MCF 10A (cell line): ENCODE results near the gene SPATA3. TPM values are rescaled to one million over a fixed set of nuclear protein-coding genes. Genes with fewer than 3 reads are reported as not detected.

Experiments used
- BruUV-seq: library from RNA; stranded (reverse); fragments of 400-500 nt; replicated peaks from 2 replicates; lab custom pipeline; 2021; lab: Mats Ljungman, UMichigan
- CTCF ChIA-PET: fragments of 300-600 bp; sonication (Branson Sonifier 250); formaldehyde crosslinking; extraction: SDS; loops from one replicate; lab custom pipeline; 2021; ENCODE audit warnings: antibody characterized with exemption, inconsistent platforms; lab: Yijun Ruan, JAX
- POLR2A ChIA-PET: fragments of 300-600, 350-650 bp; sonication (Branson Sonifier 250); formaldehyde crosslinking; extraction: SDS; loops from one replicate; lab custom pipeline; 2020; ENCODE audit warnings: antibody characterized with exemption, inconsistent platforms; lab: Yijun Ruan, JAX
- DNase-seq: peaks from one replicate; pipeline ENCODE4 v3.0.0-alpha.2; 2018; ENCODE audit not compliant: unreplicated experiment
- H3K27ac Mint-ChIP-seq: one replicate; pipeline ENCODE4 v1.8.0; 2022; ENCODE audit warnings: mild to moderate bottlenecking, low read depth, mixed read lengths; ENCODE audit not compliant: unreplicated experiment
- H3K27me3 Mint-ChIP-seq: one replicate; pipeline ENCODE4 v1.8.0; 2022; ENCODE audit warnings: mixed read lengths; ENCODE audit not compliant: insufficient read depth, unreplicated experiment
- H3K36me3 Mint-ChIP-seq: one replicate; pipeline ENCODE4 v1.8.0; 2022; ENCODE audit warnings: mild to moderate bottlenecking, moderate library complexity, mixed read lengths; ENCODE audit not compliant: insufficient read depth, unreplicated experiment
- H3K4me1 Mint-ChIP-seq: one replicate; pipeline ENCODE4 v1.8.0; 2022; ENCODE audit warnings: mixed read lengths; ENCODE audit not compliant: insufficient read depth, unreplicated experiment
- H3K4me3 Mint-ChIP-seq: one replicate; pipeline ENCODE4 v1.8.0; 2022; ENCODE audit warnings: mild to moderate bottlenecking, moderate library complexity, mixed read lengths; ENCODE audit not compliant: unreplicated experiment
- H3K9me3 Mint-ChIP-seq: one replicate; pipeline ENCODE4 v1.8.0; 2022; ENCODE audit warnings: mixed read lengths; ENCODE audit not compliant: unreplicated experiment
- CTCF ChIP-seq: fragments of 200-600 bp; IDR thresholded peaks from one replicate; pipeline ENCODE4 v1.8.0; 2022; ENCODE audit warnings: antibody characterized with exemption, mild to moderate bottlenecking; ENCODE audit not compliant: unreplicated experiment
- intact Hi-C: fragments of 100-400 bp; cut with micrococcal nuclease; formaldehyde crosslinking; loops from 2 replicates; pipeline ENCODE4 v1.14.1; 2022
- total RNA-seq: library from RNA; stranded (reverse); gene quantifications from 2 replicates; pipeline ENCODE4 v1.2.3, GENCODE V29; 2022

Gene SPATA3
- total RNA-seq, 1 experiment from 2014 or later: not detected

GRCh38 chr2:230953845-230954244 is 42.1 kb upstream of the SPATA3 start:
- peaks cover 13% of the 10 kb centered on the region for H3K4me1 Mint-ChIP-seq
- no peaks in the 10 kb centered on the region for H3K36me3 Mint-ChIP-seq
- H3K27me3 Mint-ChIP-seq: no peaks in the 10 kb centered on the region
- no TSS peak for BruUV-seq
- no peak for TF ChIP-seq CTCF
- POLR2A ChIA-PET: interaction anchor here (0.6 to 0.8 kb wide), 2 partner anchors 61 to 100 kb away, joined by 3 to 4 read pairs; no protein-coding TSS in a partner anchor
- DNase-seq: no peak
- H3K27ac Mint-ChIP-seq: no peak overlapping the region
- no peak overlapping the region for H3K4me3 Mint-ChIP-seq
- peaks cover 7% of the 10 kb centered on the region for H3K9me3 Mint-ChIP-seq
- CTCF ChIA-PET: no interaction called here
- intact Hi-C loops: no loop called here

- Mint-ChIP-seq H3K36me3 (no peaks in the 10 kb centered on the region), H3K9me3 (peaks cover 7% of the 10 kb centered on the region), H3K27ac (no peak overlapping the region), H3K27me3 (no peaks in the 10 kb centered on the region), H3K4me3 (no peak overlapping the region), H3K4me1 (peaks cover 13% of the 10 kb centered on the region)
- ChIA-PET CTCF (no interaction called here), POLR2A (no interaction called here)
- no peak for DNase-seq
- BruUV-seq: no TSS peak
- TF ChIP-seq CTCF: no peak
- intact Hi-C loops: no loop called here
These were observed 41.2 kb upstream of the SPATA3 start for GRCh38 chr2:230954746-230955145.

GRCh38 chr2:230955163-230955737 is 40.7 kb upstream of the SPATA3 start:
- ChIA-PET POLR2A (no interaction called here), CTCF (no interaction called here)
- intact Hi-C loops: no loop called here
- Mint-ChIP-seq H3K36me3 (no peaks in the 10 kb centered on the region), H3K9me3 (peaks cover 7% of the 10 kb centered on the region), H3K4me3 (no peak overlapping the region), H3K27ac (no peak overlapping the region), H3K4me1 (peaks cover 13% of the 10 kb centered on the region), H3K27me3 (no peaks in the 10 kb centered on the region)
- BruUV-seq: no TSS peak
- no peak for TF ChIP-seq CTCF
- DNase-seq: no peak

DNA sequence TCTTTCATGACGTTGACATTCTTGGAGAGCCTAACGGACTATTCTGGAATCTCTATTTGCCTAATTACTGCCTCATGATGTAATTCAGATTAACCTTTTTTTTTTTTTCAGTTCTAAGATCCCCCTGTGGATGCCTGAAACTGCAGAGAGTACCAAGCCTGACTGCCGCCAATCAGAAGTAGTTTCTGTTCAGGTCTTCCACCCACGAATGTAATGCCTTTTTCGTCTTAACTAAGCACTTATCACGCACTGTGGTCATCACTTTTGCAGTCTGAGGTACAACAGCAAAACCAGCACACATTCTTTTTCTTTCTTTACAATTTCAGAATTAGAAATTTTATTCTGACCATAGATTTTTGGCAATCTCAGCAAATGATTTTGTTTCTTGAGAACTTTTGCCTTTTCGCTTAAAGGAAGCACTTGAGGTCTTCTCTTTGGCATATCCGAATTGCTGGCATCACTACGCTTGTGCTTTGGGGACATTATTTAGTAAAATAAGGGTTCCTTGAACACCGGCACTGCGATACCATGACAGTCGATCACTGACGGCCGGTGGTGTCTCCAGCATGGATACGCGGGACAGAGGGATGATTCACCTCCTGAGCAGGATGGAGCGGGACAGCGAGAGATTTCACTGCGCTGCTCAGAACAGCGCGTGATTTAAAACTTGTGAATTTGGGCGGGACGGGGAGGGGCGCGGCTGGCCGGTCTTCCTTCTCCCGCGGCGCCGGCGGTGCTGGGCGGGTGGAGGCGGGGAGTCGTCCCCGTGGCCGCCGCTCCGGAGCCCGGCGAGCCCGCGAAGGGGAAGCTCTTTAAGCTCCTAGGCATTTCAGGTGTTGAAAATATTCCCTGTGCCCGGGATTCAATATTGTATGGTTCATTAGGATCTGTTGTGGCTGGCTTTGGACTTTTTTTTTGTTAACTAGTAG is 38.8 kb upstream of the SPATA3 start:
- TF ChIP-seq CTCF: no peak
- ChIA-PET CTCF (interaction anchor here (1.0 kb wide), 1 partner anchor 38 kb away, joined by 3 read pairs; no protein-coding TSS in a partner anchor), POLR2A (interaction anchor here (0.6 to 0.8 kb wide), 2 partner anchors 10 to 99 kb away, joined by 3 read pairs; no protein-coding TSS in a partner anchor)
- Mint-ChIP-seq H3K27me3 (no peaks in the 10 kb centered on the region), H3K36me3 (no peaks in the 10 kb centered on the region), H3K4me3 (peak overlapping the region; percentile 70), H3K4me1 (peaks cover 13% of the 10 kb centered on the region), H3K9me3 (peaks cover 7% of the 10 kb centered on the region), H3K27ac (no peak overlapping the region)
- intact Hi-C loops: no loop called here
- DNase-seq: peak; percentile 72
- no TSS peak for BruUV-seq
